ENCODE results near the gene ARTN. TPM values are rescaled to one million over a fixed set of nuclear protein-coding genes. Genes with fewer than 3 reads are reported as not detected.
A peak's percentile ranks its signal among the peaks of the same experiment; 100 is the strongest.

ARTN gene
- total and polyA plus RNA-seq, 4 donors = 0.23 to 2.7 (median 1.2) TPM

DNA sequence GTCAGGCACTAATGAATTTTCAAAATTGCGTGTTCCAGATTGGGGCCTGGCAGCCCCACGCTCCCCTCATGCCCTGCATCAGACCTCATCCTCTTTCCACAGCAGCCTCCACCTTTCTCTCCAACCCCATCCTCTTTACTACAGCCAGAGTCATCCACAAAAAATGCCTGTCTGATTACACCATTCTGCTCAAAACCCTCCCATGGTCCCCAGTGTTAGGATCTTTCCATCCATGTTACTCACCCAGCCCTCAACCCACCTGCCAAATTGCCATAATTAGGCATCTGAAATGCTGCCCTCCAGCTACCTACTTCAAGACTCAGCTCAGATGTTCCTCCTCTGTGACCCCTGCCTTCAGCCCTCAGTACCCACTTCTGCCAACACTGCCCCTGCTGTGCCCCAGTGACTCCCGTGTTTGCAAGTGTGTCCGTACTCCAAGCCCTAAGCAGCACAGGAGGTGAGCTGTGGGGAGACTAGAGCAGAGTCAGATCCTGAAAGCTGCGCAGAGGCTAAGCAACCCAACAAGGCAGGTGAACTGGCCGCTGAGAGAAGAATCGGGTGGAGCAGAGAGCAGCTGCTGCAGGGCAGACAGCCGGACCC lies 715 bp upstream of the ARTN start:
- no peaks in the 10 kb centered on the region for H3K9me3 ChIP-seq (ENCODE audit: control insufficient read depth in 4 of 4, insufficient read depth in 3 of 4, low read length in 3 of 4)
- H3K9ac ChIP-seq (ENCODE audit: insufficient read depth in 1 of 2, low read length in 2 of 2) = no peak overlapping the region
- H3K36me3 ChIP-seq (ENCODE audit: control insufficient read depth in 4 of 4, insufficient read depth in 4 of 4, low read length in 4 of 4) = peaks cover 0 to 7% (median 0%) of the 10 kb centered on the region in 4 donors
- TF ChIP-seq, protein P1, sequence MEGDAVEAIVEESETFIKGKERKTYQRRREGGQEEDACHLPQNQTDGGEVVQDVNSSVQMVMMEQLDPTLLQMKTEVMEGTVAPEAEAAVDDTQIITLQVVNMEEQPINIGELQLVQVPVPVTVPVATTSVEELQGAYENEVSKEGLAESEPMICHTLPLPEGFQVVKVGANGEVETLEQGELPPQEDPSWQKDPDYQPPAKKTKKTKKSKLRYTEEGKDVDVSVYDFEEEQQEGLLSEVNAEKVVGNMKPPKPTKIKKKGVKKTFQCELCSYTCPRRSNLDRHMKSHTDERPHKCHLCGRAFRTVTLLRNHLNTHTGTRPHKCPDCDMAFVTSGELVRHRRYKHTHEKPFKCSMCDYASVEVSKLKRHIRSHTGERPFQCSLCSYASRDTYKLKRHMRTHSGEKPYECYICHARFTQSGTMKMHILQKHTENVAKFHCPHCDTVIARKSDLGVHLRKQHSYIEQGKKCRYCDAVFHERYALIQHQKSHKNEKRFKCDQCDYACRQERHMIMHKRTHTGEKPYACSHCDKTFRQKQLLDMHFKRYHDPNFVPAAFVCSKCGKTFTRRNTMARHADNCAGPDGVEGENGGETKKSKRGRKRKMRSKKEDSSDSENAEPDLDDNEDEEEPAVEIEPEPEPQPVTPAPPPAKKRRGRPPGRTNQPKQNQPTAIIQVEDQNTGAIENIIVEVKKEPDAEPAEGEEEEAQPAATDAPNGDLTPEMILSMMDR (IDR thresholded peaks at IDR 0.05; ENCODE audit: control extremely low read depth, extremely low read depth) = no peak
- peaks cover 0 to 11% (median 5%) of the 10 kb centered on the region in 5 donors for H3K4me1 ChIP-seq (ENCODE audit: control insufficient read depth in 5 of 5, insufficient read depth in 5 of 5, low read length in 5 of 5)
- H3K27me3 ChIP-seq (ENCODE audit: control insufficient read depth in 3 of 3, insufficient read depth in 3 of 3, low read length in 2 of 3) = peaks cover 0 to 16% (median 8%) of the 10 kb centered on the region in 3 donors
- 29 to 33% methylated on average over 8 of the region's 8 CpGs for WGBS, 2 donors
- ATAC-seq (ENCODE audit: insufficient read depth, low FRiP score) = no peak
- no peak overlapping the region for H3K4me3 ChIP-seq
- no peak overlapping the region for H3K27ac ChIP-seq (ENCODE audit: low read depth in 1 of 2, low read length in 1 of 2)
- DNase-seq = no peak

GRCh38 chr1:43934101-43934985 lies 742 bp downstream of the ARTN start:
- 30 to 33% methylated on average over 13 of the region's 13 CpGs for WGBS, 2 donors
- H3K27me3 ChIP-seq (ENCODE audit: control insufficient read depth in 3 of 3, insufficient read depth in 3 of 3, low read length in 2 of 3) = peaks cover 0 to 16% (median 8%) of the 10 kb centered on the region in 3 donors
- ATAC-seq (ENCODE audit: insufficient read depth, low FRiP score) (peak; percentile 50), DNase-seq (peak; percentile 75 to 77 (median 77))
- no peak overlapping the region for H3K4me3 ChIP-seq
- H3K36me3 ChIP-seq (ENCODE audit: control insufficient read depth in 4 of 4, insufficient read depth in 4 of 4, low read length in 4 of 4) = peaks cover 0 to 7% (median 0%) of the 10 kb centered on the region in 4 donors
- H3K9ac ChIP-seq (ENCODE audit: insufficient read depth in 1 of 2, low read length in 2 of 2) = no peak overlapping the region
- H3K9me3 ChIP-seq (ENCODE audit: control insufficient read depth in 4 of 4, insufficient read depth in 3 of 4, low read length in 3 of 4) = no peaks in the 10 kb centered on the region
- TF ChIP-seq, protein P1 (IDR thresholded peaks at IDR 0.05; ENCODE audit: control extremely low read depth, extremely low read depth) = peak; percentile 49
- H3K27ac ChIP-seq (ENCODE audit: low read depth in 1 of 2, low read length in 1 of 2) = no peak overlapping the region
- peaks cover 0 to 11% (median 5%) of the 10 kb centered on the region in 5 donors for H3K4me1 ChIP-seq (ENCODE audit: control insufficient read depth in 5 of 5, insufficient read depth in 5 of 5, low read length in 5 of 5)

DNA sequence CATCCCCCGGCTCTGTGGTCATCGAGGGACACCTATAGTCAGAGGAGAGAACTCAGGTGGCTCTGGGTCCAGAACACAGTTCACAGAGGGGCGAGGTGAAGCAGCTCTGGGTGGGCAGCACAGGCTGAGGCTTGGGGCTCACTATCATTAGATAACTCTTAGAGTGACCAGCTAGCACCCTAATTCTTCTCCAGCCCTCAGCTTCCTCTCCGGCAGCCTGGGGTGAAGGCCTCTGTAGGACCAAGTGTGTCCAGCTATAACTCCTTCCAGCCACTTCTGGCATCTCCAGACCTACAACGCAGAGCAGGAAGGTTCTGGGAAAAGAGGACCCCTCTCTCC lies 1.4 kb downstream of the ARTN start:
- ATAC-seq (ENCODE audit: insufficient read depth, low FRiP score) (no peak), DNase-seq (no peak)
- TF ChIP-seq, protein P1 (IDR thresholded peaks at IDR 0.05; ENCODE audit: control extremely low read depth, extremely low read depth) = no peak
- Histone ChIP-seq H3K27me3 (ENCODE audit: control insufficient read depth in 3 of 3, insufficient read depth in 3 of 3, low read length in 2 of 3) (peaks cover 0 to 16% (median 8%) of the 10 kb centered on the region in 3 donors), H3K4me1 (ENCODE audit: control insufficient read depth in 5 of 5, insufficient read depth in 5 of 5, low read length in 5 of 5) (peaks cover 0 to 11% (median 5%) of the 10 kb centered on the region in 5 donors), H3K4me3 (no peak overlapping the region), H3K9ac (ENCODE audit: insufficient read depth in 1 of 2, low read length in 2 of 2) (no peak overlapping the region), H3K36me3 (ENCODE audit: control insufficient read depth in 4 of 4, insufficient read depth in 4 of 4, low read length in 4 of 4) (peaks cover 0 to 7% (median 0%) of the 10 kb centered on the region in 4 donors), H3K9me3 (ENCODE audit: control insufficient read depth in 4 of 4, insufficient read depth in 3 of 4, low read length in 3 of 4) (no peaks in the 10 kb centered on the region), H3K27ac (ENCODE audit: low read depth in 1 of 2, low read length in 1 of 2) (no peak overlapping the region)
- WGBS, 2 donors = 50 to 56% methylated on average over 5 of the region's 5 CpGs

Data from lung (tissue), 12 donors.